ENCODE data around the gene ABCB11.

Gene ABCB11

GRCh38 chr2:169010633-169011460 lies 20.3 kb downstream of the ABCB11 start:
- TF ChIP-seq, protein P1, sequence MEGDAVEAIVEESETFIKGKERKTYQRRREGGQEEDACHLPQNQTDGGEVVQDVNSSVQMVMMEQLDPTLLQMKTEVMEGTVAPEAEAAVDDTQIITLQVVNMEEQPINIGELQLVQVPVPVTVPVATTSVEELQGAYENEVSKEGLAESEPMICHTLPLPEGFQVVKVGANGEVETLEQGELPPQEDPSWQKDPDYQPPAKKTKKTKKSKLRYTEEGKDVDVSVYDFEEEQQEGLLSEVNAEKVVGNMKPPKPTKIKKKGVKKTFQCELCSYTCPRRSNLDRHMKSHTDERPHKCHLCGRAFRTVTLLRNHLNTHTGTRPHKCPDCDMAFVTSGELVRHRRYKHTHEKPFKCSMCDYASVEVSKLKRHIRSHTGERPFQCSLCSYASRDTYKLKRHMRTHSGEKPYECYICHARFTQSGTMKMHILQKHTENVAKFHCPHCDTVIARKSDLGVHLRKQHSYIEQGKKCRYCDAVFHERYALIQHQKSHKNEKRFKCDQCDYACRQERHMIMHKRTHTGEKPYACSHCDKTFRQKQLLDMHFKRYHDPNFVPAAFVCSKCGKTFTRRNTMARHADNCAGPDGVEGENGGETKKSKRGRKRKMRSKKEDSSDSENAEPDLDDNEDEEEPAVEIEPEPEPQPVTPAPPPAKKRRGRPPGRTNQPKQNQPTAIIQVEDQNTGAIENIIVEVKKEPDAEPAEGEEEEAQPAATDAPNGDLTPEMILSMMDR (IDR thresholded peaks at IDR 0.05; ENCODE audit: extremely low read depth, insufficient read depth, missing control alignments): no peak
- no peak for DNase-seq (ENCODE audit: low spot score)
- in situ Hi-C loops (cut with MboI; ENCODE audit: low pct_unique_long_range_greater_than_20kb, low sequenced_read_pairs, unreplicated experiment): no loop called here

- in situ Hi-C loops (cut with MboI; ENCODE audit: low pct_unique_long_range_greater_than_20kb, low sequenced_read_pairs, unreplicated experiment): no loop called here
- DNase-seq (ENCODE audit: low spot score): no peak
- TF ChIP-seq, protein P1 (IDR thresholded peaks at IDR 0.05; ENCODE audit: extremely low read depth, insufficient read depth, missing control alignments): no peak
These were observed 21.1 kb downstream of the ABCB11 start for GRCh38 chr2:169009865-169010579.

DNA sequence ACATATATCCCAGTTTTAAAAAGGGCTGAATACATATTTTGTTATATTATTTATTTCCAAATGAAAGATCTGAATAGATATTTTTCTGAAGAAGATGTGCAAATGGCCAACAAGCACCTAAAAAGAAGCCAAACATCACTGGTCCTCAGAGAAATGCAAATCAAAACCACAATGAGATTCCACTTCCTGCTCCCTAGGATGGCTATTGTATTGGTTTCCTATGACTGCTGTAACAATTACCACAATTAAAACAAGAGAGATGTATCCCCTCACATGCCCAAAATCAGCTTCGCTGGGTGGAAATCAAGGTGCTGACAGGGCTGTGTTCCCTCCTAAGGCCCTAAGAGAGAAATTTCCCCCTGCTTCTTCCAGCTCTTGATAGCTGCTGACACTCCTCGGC lies 23.2 kb downstream of the ABCB11 start:
- no peak for DNase-seq (ENCODE audit: low spot score)
- TF ChIP-seq, protein P1 (IDR thresholded peaks at IDR 0.05; ENCODE audit: extremely low read depth, insufficient read depth, missing control alignments): no peak
- in situ Hi-C loops (cut with MboI; ENCODE audit: low pct_unique_long_range_greater_than_20kb, low sequenced_read_pairs, unreplicated experiment): no loop called here

DNA sequence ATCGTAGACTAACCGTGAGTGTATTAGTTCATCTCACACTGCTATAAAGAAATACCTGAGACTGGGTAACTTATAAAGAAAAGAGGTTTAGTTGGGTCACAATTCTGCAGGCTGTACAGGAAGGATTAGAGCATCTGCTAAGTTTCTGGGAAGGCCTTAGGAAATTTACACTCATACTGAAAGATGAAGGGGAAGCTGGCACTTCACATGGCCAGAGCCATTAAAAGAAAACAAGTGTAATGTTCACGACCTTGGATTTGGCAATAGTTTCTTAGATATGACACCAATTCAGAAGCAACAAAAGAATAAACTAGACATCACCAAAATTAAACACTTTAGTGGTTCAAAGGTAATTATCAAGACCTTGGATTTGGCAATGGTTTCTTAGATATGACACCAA lies 23.8 kb downstream of the ABCB11 start:
- in situ Hi-C loops (cut with MboI; ENCODE audit: low pct_unique_long_range_greater_than_20kb, low sequenced_read_pairs, unreplicated experiment): no loop called here
- no peak for DNase-seq (ENCODE audit: low spot score)
- TF ChIP-seq, protein P1 (IDR thresholded peaks at IDR 0.05; ENCODE audit: extremely low read depth, insufficient read depth, missing control alignments): no peak

DNA sequence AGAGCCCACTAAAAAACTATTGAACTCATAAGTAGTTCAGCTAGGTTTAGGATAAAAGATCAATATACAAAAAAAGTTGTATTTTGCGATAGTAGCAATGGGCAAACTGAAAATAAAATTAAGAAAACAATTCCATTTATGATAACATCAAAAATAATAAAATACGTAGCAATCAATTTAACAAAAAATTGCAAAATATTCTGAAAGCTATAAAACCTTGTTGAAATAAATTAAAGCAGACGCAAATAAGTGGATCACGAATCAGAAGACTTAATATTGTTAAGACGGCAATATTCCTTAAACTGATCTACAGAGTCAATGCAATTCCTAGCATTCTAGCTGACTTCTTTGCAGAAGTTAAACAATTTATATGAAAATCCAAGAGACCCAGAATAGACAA lies 24.5 kb downstream of the ABCB11 start:
- TF ChIP-seq, protein P1 (IDR thresholded peaks at IDR 0.05; ENCODE audit: extremely low read depth, insufficient read depth, missing control alignments): no peak
- in situ Hi-C loops (cut with MboI; ENCODE audit: low pct_unique_long_range_greater_than_20kb, low sequenced_read_pairs, unreplicated experiment): no loop called here
- no peak for DNase-seq (ENCODE audit: low spot score)

- TF ChIP-seq, protein P1 (IDR thresholded peaks at IDR 0.05; ENCODE audit: extremely low read depth, insufficient read depth, missing control alignments): no peak
- in situ Hi-C loops (cut with MboI; ENCODE audit: low pct_unique_long_range_greater_than_20kb, low sequenced_read_pairs, unreplicated experiment): no loop called here
- no peak for DNase-seq (ENCODE audit: low spot score)
These were observed 25.1 kb downstream of the ABCB11 start for GRCh38 chr2:169005994-169006393.

Measured in GM13977 (cell line).